ENCODE measurements around the gene SZT2. TPM values are rescaled to one million over a fixed set of nuclear protein-coding genes. Genes with fewer than 3 reads are reported as not detected.

SZT2 gene
- polyA plus RNA-seq, 3 donors, result 8.9 to 24.1 (median 15.1) TPM

DNA sequence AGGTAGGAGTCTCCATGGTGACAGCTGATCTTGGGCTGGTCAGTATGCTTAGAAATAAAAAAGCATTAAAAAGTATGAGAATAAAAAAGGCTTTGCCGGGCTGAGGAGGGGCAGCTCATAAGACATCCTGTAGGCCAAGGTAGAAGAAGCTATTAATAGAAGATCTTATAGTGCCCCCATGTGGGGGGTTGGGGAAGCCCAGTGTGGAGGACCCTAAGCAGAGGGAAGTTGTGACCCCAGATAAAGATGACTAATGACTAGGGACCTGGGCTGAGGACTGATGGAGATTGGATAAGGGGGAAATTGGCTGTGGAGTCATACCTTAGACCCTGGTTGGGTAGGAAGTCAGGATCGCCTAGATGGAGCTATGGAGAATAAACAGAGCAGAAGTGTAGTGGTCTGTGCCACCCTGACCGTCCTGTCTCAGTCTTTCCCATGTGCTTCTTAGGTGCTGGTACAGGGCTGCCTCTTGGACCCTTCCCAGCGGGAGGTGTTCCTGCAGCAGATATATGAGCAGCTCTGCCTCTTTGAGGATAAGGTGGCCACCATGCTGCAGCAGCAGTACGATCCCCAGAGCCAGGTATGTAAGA is 25.0 kb downstream of the SZT2 start:
- no peak overlapping the region for H3K27ac ChIP-seq (ENCODE audit: low read depth, low read length)
- 75 to 90% (median 78%) methylated on average over 5 of the region's 5 CpGs for WGBS, 3 donors

DNA sequence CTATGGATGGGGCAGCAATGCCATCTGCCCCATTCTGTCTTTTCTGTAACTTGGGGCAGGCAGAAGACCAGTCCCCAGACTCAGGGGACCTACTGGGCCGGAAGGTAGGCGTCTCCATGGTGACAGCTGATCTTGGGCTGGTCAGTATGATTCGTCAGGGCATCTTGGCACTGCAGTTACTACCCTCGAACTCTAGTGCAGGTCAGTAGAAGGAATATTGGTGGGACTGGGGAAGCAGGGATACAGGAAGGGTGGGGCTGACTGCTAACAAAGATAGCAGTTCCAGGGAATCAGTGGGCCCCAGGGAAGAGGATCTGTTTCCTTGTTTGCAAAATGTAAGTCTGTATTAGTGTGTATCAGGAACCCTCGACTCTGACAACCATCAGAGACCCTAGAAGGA is 26.2 kb downstream of the SZT2 start:
- H3K27ac ChIP-seq (ENCODE audit: low read depth, low read length), result no peak overlapping the region
- WGBS, 3 donors, result 71 to 85% (median 80%) methylated on average over 5 of the region's 5 CpGs

DNA sequence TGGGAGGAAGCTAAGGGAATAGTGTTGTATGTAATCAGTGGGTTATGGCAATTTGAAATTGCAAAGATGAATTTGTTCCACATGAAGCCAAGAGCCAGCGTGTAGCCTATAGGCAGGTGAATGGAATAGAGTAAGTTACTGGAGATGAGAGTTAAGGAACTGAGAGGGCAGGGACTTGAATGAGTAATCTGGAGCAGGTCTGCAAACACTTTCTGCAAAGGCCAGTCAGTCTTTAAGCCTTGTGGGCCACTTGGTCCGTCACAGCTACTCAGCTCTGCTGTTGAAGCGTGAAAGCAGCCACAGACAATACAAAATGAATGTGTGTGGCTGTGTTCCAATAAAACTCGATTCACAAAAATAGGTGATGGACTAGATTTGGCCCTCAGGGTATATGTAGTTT is 29.2 kb downstream of the SZT2 start:
- no peak overlapping the region for H3K27ac ChIP-seq (ENCODE audit: low read depth, low read length)
- 89 to 95% (median 91%) methylated on average over 4 of the region's 4 CpGs for WGBS, 3 donors

DNA sequence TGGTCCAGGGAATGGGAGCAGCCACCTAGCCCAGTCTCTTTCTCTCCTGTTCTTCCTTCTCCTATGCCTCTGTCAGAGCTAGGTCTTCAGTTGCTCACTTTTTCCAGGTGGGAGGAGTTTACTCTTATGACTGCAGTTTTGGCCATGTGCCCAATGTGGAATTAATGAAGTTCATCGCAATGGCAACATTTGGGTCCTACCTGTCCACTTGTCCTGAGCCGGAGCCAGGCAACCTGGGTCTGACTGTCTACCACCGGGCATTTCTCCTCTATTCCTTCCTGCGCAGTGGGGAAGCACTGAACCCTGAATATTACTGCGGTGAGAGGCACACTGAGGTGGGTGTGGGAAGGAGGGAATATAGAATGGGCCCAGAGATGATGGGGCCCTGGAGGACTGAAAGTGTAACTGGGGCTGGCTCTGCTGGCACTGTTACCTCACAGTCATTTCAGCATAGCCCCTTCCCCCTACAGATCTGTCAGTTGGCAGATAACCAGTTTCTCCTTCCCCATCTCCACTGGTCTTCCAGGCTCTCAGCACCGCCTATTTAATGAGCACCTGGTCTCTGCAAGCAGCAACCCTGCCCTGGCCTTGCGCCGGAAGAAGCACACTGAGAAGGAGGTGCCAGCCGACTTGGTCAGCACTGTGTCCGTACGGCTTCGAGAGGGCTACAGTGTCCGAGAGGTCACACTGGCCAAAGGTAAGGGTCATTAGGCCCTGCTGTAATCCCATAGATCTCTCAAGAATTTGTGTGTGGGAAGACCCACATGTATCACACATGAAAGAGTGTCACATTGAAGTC is 30.1 kb downstream of the SZT2 start:
- 93 to 95% (median 95%) methylated on average over 13 of the region's 13 CpGs for WGBS, 3 donors
- H3K27ac ChIP-seq (ENCODE audit: low read depth, low read length), result no peak overlapping the region

DNA sequence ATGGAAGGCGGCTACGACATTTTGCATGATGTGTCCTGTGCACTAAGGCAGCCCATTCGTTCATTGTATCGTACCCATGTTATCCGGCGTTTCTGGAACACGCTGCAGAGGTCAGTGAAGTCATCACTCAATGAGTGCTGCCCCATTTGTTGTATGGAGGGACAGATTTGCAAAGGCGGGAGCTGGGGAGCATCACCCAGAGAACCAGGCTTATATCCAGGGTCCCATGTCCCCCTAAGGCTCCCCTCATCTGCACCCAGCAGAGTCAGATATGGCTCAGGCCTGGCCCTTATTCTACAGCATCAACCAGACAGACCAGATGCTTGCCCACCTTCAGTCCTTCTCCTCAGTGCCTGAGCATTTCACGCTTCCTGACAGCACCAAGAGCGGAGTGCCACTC is 31.2 kb downstream of the SZT2 start:
- 96 to 99% (median 96%) methylated on average over 10 of the region's 10 CpGs for WGBS, 3 donors
- H3K27ac ChIP-seq (ENCODE audit: low read depth, low read length), result no peak overlapping the region

DNA sequence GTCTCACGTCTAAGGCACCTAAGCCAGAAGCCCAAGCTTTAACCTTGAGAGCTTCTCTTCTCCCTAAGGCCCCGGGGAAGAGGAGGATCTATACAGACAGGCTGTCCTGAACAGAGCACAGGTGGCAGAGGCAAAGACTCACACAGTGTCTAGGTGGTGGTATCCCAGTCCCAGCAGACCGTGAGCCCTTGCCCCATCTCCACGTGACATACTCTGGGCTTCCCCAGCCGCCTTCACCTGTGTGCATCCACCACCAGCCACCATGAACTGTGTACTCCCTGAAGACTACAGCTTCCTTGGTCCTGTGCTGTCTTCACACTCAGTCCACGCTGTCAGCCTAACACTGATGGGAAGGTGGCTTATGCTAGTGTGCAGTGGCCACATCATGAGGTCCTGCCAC is 31.7 kb downstream of the SZT2 start:
- 91 to 95% (median 95%) methylated on average over 6 of the region's 6 CpGs for WGBS, 3 donors
- H3K27ac ChIP-seq (ENCODE audit: low read depth, low read length), result no peak overlapping the region

DNA sequence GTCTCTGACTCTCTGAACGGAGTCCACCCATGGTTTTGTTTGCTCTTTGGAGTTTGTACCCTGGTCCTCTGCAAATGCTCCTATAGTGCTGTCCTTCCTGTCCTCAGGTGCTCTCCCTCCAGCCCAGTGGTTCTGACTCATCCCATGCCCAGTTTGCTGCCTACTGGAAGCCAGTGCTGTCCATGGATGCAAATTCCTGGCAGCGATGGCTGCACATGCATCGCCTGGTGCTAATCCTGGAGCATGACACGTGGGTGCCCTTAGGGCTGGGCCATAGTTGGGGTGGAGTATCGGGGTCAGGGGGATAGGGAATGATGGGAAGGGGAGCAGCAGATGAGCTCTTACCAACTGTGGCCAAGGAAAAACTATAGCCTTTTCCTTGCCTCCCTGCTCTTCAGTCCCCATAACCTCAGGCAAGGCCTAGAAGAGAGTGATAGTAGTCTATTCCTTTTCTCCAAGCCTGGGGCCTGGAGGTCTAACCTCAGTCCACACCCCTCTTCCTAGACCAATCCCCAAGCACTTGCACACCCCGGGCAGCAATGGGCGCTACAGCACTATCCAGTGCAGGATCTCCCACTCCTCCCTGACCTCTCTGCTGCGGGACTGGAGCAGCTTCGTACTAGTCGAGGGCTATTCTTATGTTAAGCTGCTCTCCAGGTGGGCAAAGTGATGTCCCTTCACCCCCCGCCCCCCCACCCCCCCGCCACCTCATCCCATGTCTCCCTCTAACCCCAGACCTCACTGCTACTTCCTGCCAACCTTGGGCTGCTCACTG is 32.5 kb downstream of the SZT2 start:
- H3K27ac ChIP-seq (ENCODE audit: low read depth, low read length), result no peak overlapping the region
- WGBS, 3 donors, result 90 to 98% (median 92%) methylated on average over 12 of the region's 12 CpGs

DNA sequence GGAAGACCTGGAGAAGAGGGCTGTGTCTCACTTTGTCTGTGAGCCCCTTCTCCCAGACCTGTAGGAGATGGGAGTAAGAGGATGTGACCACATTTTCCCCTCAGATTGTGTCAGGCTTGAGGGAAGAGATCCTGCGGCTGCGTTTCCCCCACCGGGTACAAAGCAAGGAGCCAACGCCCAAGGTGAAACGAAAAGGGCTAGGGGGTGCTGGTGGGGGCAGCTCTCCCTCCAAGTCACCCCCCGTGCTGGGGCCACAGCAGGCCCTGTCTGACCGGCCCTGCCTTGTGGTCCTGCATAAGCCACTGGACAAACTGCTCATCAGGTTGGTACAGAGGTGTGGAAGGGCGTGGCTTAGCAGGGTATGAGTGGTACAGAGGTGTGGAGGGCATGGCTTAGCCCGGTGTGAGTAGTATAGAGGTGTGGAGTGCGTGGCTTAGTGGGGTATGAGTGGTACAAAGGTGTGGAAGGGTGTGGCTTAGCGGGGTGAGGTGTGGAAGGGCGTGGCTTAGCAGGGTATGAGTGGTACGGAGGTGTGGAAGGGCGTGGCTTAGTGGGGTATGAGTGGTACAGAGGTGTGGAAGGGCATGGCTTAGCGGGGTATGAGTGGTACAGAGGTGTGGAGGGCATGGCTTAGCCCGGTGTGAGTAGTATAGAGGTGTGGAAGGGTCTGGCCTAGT is 33.4 kb downstream of the SZT2 start:
- WGBS, 3 donors, result 90 to 97% (median 91%) methylated on average over 16 of the region's 16 CpGs
- no peak overlapping the region for H3K27ac ChIP-seq (ENCODE audit: low read depth, low read length)

DNA sequence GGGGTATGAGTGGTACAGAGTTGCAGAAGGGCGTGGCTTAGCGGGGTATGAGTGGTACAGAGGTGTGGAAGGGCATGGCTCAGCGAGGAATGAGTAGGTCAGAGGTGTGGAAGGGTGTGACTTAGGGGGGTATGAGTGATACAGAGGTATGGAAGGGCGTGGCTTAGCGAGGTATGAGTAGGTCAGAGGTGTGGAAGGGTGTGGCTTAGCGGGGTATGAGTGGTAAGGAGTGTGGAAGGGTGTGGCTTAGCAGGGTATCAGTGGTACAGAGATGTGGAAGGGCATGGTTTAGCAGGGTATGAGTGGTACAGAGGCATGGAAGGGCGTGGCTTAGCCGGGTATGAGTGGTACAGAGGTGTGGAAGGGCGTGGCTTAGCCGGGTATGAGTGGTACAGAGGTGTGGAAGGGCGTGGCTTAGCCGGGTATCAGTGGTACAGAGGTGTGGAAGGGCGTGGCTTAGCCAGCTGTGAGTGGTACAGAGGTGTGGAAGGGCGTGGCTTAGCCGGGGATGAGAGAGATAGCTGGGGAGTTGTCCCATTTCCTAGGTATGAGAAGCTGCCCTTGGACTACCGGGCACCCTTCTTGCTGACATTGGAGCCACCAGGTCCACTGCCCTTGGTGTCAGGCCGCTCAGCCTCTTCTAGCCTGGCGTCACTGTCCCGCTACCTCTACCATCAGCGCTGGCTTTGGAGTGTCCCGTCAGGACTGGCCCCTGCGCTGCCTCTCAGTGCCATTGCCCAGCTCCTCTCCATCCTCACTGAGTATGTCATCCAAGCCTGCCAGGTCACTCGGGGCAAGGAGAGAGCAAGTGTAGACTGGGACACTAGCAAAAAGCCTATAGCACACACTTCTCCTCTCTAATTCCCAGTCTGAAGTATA is 34.2 kb downstream of the SZT2 start:
- WGBS, 3 donors, result 93 to 94% (median 94%) methylated on average over 21 to 23 of the region's 23 CpGs
- no peak overlapping the region for H3K27ac ChIP-seq (ENCODE audit: low read depth, low read length)

DNA sequence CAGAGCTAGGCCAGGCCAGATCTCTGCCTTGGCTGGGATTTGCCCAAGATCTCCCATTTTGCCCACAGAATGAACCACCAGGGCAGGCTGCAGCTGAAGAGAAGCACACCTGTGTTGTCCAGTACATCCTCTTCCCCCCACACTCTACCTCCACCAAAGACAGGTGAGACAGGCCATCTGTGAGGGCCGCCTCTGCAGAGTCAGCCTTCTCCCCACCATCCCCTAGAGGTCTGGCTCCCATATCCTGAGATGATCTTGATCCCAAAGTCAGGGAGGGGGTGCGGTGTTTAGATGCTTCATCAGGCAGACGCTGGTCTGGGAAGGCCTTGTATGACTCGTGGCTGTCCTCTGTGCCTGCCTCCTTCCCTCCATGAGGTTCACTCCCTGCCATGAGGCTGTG is 35.3 kb downstream of the SZT2 start:
- H3K27ac ChIP-seq (ENCODE audit: low read depth, low read length), result no peak overlapping the region
- WGBS, 3 donors, result 86 to 88% (median 87%) methylated on average over 4 of the region's 4 CpGs

DNA sequence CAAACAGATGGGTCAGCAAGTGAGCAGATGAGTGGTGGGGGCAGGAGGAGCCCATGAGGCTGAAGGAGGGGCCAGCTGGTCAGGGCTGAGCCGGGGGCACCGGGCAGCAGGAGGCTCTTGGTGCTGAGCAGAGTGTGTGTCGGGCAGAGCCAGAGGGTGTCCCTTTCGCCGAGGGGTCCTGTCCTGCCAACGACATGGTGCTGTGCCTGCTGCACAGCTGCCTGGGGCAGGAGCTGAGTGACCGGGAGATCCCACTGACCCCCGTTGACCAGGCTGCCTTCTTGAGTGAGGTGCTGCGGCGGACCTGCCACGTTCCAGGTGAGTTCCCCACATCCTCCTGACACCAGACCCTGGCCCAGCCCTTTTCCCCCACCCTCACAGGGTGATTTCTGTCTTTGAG is 36.5 kb downstream of the SZT2 start:
- WGBS, 3 donors, result 87 to 97% (median 90%) methylated on average over 11 of the region's 11 CpGs

DNA sequence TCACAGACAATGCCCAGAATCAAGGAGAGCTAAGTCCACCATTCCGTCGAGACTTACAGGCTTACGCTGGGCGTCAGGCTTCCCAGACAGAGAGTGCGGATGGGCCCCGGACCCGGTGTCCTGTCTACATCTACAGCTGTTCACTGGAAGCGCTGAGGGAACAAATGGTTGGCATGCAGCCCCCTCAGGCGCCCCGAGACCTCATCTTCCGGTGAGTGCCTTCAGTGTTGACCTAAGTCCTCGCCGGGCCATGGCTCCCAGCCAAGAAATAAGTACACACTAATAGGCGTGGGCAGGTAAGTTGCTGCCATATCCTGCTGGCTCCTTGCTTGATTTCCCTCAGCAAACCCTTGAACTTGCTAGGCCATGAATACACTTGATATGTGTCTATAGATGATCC is 37.8 kb downstream of the SZT2 start:
- H3K27ac ChIP-seq (ENCODE audit: low read depth, low read length), result no peak overlapping the region
- WGBS, 3 donors, result 70 to 91% (median 86%) methylated on average over 14 of the region's 14 CpGs

More for the DNA sequence above, 36.5 kb downstream of the SZT2 start:
- H3K27ac ChIP-seq (ENCODE audit: low read depth, low read length), result no peak overlapping the region

DNA sequence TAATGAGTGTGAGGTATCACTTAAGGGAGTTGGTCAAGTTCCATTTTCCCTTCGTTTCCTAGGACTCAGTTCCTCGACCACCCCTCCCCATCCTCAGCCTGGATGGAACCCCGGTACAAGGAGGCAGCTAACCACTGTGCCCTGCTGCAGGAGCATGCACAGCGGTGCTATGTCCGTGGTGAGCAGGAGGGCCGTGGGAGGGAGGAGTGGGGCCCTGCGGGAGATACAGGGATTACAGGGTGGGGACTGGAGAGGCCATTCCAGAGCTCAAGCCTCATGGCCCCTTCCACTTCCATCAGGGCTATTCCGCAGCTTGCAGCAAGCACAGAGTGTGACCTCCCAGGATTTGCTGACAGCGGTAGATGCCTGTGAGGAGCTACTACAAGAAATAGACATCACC is 38.2 kb downstream of the SZT2 start:
- no peak overlapping the region for H3K27ac ChIP-seq (ENCODE audit: low read depth, low read length)
- 79 to 93% (median 89%) methylated on average over 9 of the region's 9 CpGs for WGBS, 3 donors

DNA sequence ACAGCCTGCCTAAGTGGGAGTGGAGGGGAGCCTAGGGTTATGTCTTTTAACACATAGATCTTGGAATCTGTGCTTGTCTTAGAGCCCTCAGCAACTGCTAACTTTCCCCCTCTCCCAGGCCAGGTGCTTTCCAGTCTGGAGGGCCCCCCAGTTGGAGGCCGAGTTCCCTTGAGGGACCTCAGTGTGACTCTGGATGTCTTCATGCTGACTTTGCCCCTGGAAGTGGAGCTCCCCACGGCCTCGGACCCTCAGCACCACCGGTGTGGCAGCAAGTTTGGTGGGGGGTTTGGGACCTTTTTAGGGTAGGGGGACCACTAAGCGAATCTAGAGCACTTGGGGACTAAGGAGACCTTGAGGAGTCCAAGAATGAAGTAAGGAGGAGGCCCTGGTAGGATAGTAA is 41.1 kb downstream of the SZT2 start:
- 93 to 99% (median 94%) methylated on average over 5 of the region's 5 CpGs for WGBS, 3 donors

DNA sequence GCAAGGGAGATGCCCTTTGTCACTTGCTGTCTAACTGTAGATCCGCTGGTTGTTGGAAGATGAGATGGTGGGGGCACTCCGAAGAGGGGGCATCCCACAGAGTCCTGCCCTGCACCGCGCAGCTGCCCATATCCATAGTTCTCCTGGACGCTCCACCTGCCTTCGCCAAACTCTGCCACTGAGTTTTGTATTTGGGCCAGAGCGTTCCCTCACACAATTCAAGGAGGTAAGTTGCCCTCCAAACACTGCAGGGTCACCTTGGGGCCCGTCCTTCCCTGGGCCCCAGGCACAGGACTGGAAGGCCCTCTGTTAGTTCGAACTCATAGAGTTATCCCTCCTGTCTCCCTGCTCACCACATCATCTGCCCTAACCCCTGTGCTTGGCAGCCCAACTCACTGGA is 42.0 kb downstream of the SZT2 start:
- WGBS, 3 donors, result 98 to 99% (median 98%) methylated on average over 9 of the region's 9 CpGs
- no peak overlapping the region for H3K27ac ChIP-seq (ENCODE audit: low read depth, low read length)

More for the DNA sequence above, 41.1 kb downstream of the SZT2 start:
- no peak overlapping the region for H3K27ac ChIP-seq (ENCODE audit: low read depth, low read length)

DNA sequence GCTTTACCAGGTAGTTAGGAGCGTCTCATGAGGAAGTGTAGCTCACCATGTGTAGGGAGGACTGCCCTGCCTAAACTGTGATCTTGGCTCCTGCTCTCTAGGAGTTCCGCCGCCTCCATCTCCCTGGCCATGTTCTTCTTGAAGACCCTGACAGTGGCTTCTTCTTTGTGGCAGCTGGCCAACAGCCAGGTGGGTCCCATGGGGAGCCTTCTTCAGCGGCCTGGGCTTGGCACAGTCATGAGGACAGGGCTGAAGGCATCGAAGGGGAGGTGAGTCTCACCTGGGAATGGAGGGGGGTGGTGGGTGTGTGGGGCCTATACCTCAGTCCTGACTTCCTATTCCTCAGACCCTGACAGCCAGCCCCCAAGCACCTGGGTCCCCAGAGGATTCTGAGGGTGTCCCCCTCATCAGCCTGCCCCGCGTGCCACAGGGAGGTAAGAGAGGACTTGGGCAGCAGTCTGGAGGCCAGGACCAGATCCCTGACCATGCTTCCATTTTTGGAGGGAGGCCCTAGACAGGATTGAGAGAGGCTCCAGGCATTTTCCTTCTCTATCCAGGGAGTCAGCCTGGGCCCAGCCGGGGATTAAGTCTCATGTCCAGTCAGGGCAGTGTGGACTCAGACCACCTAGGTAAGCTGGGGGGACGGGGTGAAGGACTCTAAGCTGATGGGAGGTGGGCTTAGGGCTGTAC is 42.6 kb downstream of the SZT2 start:
- whole genome bisulfite sequencing, 3 donors, result 91 to 94% (median 92%) methylated on average over 9 of the region's 9 CpGs
- H3K27ac ChIP-seq (ENCODE audit: low read depth, low read length), result no peak overlapping the region

DNA sequence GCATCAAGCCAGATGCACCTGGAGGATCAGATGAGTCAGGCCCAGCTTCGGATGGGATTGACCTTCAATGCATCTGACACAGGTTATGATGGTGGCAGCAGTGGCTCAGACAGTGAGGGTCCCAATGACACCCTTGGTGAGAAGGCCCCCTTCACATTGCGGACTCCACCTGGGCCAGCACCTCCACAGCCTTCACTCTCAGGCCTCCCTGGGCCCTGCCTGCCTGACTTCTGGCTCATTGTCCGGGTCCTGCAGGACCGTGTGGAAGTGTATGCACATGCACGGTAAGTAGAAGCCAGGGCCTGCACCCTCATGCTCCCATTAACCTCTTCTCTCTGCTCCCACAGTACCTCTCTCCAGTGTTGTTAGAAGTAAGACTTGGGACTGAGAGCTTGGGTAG is 43.2 kb downstream of the SZT2 start:
- H3K27ac ChIP-seq (ENCODE audit: low read depth, low read length), result no peak overlapping the region
- 87 to 98% (median 98%) methylated on average over 5 of the region's 5 CpGs for WGBS, 3 donors
